CD4-positive, alpha-beta T cell treated with Interleukin-15 for 1 hour (primary cell): Measurements from ENCODE around the gene SNX19.
A peak's percentile ranks its signal among the peaks of the same experiment; 100 is the strongest.
"Not testable (repeated sequence)": the region's sequence is repeated elsewhere in the genome, so short reads cannot be mapped to it uniquely, and the experiment has no call there.

Experiments
- DNase-seq: peaks from one replicate; pipeline ENCODE4 v3.0.0-alpha.2; 2020

Gene SNX19, protein sequence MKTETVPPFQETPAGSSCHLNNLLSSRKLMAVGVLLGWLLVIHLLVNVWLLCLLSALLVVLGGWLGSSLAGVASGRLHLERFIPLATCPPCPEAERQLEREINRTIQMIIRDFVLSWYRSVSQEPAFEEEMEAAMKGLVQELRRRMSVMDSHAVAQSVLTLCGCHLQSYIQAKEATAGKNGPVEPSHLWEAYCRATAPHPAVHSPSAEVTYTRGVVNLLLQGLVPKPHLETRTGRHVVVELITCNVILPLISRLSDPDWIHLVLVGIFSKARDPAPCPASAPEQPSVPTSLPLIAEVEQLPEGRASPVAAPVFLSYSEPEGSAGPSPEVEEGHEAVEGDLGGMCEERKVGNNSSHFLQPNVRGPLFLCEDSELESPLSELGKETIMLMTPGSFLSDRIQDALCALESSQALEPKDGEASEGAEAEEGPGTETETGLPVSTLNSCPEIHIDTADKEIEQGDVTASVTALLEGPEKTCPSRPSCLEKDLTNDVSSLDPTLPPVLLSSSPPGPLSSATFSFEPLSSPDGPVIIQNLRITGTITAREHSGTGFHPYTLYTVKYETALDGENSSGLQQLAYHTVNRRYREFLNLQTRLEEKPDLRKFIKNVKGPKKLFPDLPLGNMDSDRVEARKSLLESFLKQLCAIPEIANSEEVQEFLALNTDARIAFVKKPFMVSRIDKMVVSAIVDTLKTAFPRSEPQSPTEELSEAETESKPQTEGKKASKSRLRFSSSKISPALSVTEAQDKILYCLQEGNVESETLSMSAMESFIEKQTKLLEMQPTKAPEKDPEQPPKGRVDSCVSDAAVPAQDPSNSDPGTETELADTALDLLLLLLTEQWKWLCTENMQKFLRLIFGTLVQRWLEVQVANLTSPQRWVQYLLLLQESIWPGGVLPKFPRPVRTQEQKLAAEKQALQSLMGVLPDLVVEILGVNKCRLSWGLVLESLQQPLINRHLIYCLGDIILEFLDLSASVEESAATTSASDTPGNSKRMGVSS

DNA sequence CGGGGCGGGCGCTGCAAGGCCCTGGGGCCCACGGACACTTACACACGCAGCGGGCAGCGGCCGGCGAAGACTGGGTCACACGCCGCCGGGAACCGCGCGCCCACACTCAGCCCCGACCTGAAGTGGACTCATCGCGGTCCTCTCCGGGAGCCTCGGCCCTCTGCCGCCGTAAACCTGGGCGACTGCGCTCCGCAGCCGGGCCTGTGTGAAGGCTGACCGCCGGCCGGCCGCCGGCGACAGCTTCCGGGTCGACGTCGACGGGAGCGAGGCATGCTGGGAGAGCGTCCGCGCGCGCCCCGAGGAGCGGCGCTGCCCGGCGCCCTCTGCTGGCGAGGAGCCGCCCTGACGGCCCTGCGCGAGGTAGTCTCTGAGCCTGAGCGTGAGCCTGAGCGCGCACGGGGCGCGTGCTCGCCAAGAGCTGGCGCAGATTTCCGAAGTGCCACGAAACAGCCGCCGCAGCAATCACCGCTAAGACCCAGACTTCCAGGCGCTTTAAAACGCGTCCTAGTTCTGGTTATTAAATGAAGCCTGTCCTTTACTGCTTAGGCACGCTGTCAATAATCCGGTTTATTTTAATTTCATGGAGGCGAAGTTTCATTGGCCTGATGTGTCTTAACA, at the start of gene SNX19:
Gene SNX19, minus strand, starts transcription at position 242 of the 618 bp plus-strand sequence. CDS start 540 bp downstream, outside the sequence.
- peak; percentile 91 for DNase-seq

DNA sequence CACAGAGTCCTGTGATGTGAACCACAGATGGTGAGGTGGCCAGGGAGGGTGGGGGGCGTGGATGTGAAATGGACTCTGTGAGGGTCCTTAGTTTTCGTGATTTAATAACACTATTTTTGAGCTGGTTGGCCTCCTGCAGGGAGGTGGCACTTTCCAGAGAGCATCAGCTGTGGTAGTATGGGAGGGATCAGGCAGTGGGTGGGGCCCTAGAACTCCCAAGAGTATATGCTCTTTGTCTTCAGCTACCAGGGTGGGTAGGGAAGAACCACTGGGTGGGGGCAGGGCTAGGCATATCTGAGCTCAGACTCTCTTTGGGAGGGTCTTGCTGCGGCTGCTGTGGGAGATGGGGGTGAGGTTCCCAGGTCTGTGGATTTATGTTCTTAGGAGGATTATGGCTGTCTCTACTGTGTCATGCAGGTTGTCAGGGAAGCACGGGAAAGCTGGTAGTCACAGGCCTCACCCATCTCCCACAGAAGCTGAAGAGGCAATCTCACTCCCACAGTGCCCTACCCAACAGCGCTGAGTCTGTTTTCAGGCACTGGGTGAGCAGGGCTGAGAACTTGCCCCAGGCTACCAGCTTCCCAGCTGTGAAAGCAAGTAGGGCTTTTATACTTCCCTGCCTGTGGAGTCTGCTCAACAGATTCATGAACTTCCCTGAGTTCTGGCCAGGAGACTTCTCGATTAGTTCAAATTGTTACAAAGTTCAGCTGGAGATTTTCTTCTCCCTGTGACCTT, 47.9 kb upstream of the SNX19 start:
- no peak for DNase-seq

DNA sequence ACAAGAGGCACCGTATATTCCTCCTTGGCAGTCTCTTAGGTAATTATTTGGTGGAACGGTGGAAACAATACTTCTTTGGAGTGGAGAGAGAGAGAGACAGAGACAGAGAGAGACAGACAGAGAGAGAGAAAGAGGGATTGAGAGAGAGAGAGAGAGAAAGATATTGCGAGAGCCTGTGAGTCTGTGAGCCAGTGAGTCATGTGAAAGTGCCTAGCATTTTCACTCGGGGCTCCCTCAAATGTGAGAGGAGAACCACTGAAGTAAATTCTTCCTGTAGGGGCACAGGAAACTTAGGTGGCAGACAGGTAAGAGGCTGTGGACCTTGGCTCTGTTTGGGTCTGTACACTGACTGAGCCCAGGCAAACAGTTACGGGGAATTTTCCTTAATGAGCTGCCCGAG, 31.6 kb upstream of the SNX19 start:
- DNase-seq: no peak

DNA sequence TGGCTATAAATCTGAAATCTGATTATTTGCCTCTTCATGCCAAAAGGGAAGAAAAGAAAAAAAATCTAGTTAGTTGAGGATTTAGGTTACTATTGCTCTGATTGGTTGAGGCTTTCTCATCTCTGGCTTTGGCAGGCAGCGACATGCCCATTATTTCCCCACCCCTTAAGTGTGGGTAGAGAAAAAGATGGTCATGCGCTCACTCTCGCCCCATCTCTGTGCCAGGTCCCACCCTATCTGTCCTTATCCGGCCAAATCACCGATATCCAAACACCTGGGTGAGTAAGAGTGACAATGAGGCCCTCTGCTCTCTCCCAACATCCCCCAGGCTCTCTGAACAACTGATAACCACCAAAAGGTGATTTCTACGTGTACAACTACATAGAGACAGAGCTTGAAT, 31.2 kb upstream of the SNX19 start:
- DNase-seq: no peak

DNA sequence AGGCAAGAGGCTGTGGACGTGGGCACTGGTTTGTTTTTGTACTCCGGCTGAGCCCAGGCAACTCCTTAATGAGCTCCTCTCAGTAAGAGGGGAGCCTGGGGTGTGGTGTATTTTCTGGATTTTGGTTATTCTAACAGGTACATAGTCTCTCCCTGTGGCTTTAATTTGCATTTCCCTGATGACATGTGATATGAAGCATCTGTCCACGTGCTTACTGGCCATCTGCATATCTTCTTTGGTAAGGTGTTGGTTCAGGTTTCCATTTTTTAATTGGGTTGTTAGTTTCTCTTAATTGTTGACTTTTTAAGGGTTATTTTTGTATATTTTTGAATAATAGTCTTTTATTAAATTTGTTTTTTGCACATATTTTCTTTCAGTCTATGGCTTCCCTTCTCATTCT, 30.8 kb upstream of the SNX19 start:
- no peak for DNase-seq

DNA sequence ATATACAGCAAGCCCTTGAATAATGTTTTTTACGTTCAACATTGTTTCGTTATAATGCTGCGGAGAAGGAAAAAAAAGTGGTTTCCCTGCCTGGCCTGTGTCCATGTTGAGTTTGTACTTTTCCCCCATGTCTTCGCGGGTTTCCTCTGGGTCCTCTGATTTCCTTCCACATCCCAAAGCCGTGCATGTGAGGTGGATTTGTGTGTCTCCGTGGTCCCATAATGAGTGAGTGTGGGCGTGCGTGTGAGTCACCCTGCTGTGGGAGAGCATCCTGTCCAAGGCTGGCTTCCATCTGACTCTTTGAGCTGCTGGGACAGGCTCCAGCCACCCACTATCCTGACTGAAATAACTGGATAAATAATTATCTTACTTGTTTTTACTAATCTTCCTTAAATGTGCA, 29.6 kb upstream of the SNX19 start:
- no peak for DNase-seq

DNA sequence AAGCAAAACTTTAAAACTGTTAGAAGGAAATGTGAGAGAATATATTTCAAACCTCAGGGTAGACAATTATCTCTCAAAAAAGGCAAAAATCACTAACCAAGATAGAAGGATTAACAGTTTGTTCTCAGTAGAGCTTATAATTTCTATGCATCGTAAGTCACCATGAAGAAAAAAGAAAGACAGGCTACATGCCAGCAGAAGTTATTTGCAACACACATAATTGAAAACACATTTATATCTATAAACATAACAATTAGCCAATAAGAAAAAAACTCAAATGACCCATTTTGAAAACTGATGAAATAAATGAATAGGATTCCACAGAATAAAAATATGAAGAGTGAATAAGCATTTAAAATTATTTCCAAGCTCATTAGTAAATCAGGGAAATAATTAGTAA, 24.4 kb upstream of the SNX19 start:
- DNase-seq: no peak

DNA sequence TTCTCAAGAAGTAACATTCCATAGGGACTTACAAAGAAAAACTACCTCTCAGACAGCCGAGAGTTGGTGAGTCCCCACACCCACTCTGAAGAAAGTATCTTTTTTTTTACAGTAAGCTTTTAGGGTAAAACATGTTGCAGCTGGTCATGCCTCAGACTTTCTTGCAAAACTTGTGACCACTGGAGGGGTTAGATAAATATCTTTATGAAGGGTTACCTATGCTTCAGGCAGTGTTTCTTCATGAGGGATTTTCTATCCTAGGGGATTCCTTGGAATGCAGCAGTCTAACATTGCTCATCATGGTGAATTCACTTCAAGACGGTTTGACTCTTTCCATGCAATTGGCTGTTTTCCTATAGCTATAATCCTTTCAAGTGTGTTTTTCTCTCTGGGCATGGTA, 20.8 kb upstream of the SNX19 start:
- DNase-seq: no peak

DNA sequence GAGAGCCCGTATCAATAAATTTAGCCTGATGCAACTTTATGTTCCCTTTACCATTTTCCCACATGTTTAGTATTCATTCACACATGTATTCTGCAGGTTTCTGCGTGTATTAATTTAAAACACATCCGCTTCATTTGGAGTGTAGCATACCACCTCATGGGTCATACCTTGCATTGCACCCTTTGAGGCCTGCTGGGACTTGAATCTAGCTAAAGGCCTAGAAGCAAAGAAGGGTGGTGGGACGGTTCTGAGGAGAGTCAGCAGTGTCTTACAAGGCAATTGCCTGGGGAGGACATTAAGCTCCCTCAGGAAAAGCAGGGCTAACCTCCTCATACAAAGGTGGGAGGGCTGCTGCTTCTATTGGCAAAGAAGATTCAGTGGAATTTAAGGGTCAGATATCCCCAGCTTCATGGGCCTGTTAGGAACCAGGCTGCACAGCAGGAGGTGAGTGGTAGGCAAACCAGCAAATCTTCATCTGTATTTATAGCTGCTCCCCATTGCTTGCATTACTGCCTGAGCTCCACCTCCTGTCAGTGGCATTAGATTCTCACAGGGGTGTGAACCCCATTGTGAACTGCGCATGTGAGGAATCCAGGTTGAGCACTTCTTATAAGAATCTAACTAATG, 15.9 kb upstream of the SNX19 start:
- no peak for DNase-seq

DNA sequence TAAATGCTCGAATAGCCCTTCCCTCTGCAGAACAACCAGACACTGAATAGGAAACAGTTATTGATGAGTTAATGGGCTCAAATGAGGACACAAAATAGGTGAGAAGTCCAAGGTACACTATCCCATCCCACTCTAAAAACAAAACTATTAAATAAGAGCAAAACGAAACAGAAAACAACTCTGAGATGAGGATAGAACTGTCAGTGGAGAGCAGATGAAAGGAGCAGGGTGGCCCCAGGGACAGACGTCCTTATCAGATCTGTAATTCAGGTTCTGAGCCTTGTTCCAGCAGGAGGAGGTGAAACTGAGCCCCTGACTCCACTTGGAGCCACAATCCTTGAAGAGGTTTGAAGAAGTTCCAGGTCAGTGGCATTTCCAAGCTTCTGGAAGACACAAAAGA, 8.5 kb upstream of the SNX19 start:
- DNase-seq: no peak

DNA sequence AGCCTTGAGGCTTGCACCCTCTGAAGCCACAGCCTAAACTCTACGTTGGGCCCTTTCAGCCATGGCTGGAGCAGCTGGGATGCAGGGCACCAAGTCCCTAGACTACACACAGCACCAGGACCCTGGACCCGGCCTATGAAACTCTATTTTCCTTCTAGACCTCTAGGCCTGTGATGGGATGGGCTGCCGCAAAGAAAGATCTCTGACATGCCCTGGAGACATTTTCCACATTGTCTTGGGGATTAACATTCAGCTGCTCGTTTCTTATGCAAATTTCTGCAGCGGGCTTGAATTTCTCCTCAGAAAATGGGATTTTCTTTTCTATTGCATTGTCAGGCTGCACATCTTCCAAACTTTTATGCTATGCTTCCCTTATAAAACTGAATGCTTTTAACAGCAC, 4.3 kb upstream of the SNX19 start:
- not testable (repeated sequence) for DNase-seq

DNA sequence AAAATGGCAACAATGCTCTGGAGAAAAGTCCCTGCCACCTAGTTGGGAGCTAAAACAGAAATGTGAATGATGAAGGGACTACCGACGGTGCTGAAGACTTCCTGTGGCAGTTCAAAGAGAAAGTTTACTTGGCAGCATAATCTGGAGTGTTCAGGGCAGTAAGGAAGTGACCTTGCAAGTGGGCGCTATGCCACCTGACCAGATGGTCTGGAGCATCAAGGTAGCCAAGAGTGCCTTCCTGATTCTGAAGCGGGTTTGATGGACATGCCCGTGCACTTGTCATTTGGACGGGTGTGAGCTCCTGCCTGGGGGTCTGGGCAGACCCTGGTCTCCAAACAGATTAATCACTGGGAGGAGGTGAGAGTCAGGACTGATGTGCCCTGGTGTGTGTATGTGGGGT, 1.8 kb upstream of the SNX19 start:
- DNase-seq: no peak

DNA sequence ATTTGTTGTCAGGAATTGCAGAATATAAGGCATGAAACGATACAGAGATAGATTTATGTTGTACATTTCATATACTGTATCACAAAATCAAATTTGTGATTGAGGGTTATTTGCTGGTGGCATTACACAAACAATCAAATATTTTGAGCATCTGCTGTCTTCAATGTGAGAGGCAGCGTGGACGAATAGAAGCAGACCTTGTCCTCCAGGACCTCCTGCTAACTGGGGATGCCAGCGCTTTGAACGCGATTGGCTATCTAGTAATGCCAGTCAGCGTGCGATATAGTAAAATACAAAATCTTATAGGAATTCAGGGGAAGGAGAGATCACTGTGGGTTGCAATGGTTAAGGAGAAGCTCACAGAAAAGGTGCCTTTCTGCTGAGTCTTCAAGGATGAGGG, 631 bp upstream of the SNX19 start:
- no peak for DNase-seq

DNA sequence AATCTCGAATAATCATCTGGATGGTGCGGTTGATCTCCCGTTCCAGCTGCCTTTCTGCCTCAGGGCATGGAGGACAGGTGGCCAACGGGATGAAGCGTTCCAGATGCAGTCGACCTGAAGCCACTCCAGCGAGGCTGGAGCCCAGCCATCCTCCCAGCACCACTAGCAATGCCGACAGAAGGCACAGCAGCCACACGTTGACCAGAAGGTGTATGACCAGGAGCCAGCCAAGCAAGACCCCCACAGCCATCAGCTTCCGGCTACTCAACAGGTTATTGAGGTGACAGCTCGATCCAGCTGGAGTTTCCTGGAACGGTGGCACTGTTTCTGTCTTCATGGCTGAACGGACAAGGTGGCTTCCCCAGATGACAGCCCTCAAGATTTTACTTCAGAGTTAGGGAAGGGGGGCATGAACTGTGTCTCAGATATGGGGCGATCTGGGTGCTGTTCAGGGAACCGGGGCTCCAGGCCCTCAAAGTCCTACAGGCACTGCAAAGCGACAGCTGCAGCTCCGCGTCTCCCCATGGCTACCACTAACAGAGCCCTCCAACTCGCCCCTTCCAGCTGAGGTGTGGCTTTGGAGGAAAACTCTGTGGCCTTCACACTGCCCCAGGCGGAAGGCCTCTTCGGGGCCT, 559 bp downstream of the SNX19 start:
- no peak for DNase-seq

DNA sequence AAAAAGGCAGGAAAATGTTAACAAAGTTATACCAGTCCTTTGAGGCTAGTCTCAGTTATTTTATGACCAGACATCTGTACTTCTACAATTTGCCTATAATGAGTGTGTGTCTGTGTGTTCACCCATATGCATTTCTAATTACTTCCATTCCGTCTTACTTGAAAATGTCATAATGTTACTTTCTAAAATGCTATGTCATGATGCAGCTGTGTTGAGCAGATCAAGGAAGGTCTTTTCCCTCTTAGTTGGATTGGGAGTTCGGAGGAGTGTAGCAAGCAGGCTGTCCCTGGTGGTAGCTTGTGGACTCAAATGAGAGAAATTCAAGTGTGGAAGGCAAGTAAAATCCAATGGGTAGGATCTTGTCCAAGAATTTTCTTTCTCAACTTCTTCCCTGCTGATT, 3.0 kb downstream of the SNX19 start:
- DNase-seq: no peak

DNA sequence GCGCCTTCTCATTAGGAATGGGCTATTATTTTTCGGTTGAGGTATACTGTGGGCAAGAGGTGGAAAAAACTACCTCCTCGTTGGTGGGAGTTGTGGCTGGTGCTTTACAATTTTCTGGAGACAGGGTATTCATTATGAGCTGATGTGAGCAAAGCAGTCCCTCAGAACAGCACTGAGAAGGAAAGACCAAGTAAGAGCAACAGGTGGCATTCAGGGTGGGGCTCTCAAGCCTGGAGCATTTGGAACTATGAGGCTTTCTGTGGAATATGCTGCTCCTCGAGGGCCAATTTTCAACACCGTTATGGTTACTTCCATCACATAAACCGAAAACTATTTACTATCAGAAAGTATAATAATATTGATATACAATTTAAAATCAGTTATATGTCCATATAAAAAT, 3.7 kb downstream of the SNX19 start:
- DNase-seq: no peak

DNA sequence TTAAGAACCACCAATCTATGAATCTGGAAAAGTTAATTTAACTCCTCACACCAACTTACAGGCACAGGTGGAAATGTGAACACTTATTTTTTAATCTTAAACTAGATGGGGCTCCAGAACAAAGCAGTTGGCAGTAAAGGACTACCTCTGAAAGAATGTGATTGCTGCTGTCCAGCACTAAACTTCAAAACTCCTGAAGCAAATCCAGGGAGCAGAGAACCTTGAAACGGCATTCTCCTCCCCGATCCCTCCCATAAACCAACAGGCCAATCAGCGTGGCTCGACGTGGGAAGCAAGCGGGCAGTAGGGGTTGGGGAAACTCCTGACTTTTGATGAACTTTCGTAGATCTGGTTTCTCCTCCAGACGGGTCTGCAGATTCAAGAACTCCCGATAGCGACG, 5.0 kb downstream of the SNX19 start:
- DNase-seq: no peak

DNA sequence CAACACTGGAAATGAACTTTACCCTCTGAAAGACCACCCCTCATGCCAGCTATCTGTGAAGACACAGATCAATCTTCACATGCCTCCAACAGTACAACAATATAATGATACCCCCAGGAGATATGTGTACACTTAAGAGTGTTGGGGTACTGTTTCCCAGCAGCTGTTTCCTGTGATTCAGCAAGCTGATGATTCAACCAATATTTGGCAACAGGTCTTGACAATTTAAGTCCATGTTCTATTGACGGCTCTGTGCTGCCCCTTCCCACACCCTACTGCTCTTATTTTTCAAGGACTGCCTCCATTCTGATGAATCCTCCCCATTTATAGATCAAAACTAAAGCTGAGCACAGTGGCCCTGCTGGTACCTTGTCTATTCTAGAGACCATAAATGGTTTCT, 6.6 kb downstream of the SNX19 start:
- DNase-seq: no peak

DNA sequence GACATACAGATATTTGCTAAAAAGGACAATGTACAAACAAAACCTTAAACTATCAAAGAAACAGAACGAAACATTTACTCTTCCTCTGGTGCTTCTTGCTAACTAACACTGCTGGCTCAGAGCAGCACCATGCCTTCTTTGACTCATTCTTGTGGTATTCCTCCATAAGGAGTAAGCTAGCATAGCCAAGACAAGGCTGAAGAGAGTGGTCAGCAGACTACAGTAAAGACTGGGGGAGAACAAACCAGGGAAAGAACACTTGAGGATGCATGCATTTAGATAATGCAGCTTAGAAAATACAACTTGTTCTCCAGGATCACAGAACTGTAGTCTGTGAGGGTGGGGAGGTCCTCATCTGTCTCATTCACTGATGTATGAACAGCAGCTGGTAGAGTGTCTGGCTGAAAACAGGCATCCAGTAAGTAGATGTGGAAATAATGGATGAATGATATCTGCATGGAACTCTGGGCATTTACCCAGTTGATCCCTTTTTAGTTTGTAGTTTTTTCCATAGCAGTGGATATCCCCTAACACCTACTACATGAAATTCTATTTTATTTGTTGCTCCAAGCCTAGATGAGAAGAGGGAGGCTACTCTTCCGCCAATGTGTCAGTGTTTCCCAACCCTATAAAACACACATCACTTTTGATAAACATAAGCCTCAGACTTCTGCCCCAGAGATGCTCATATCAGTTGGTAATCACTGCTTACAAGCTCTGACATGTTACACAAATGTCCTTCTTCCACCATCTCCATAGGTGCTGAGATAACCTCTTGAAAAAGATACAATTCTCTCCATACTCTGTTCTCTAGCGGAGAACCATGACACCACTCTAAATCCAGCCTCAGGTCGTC, 7.3 kb downstream of the SNX19 start:
- no peak for DNase-seq

DNA sequence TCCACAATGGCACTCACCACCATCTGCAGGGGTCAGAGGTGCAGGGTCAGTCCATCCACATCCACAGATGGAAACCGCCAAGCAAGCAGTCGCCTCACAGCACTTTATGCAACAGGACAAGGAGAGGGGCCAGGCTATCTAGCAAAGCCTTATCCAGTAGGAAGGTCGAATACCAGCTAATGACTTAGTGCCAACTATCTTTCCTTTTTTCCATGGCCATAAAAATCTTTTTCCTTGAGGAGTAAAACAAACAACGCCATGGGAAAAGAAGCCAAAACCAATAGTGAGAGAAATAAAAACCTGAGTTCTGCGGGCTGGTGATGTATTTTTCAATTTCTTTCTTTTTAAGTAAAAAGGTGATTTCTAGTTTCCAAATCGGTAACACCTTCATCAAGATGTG, 8.2 kb downstream of the SNX19 start:
- no peak for DNase-seq

DNA sequence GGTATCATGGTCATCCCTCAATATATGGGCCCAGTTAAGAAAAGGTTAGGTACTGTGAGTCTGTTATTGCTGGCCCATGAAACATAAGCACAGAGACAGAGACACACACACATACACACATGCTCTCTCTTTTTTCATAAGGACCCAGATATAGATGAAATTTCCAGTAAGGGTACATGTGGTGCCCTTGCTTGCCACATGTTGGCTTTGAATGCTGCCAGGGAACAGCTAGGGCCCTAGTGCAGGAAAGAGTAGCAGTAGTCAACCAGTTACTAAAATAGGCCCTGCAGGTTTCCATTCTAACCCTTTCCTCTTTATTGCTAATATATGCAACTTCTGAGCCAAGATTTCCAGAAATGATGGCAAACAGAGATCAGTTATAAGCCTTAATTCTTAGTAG, 9.1 kb downstream of the SNX19 start:
- no peak for DNase-seq
